Astrocyte (in vitro differentiated cells and primary cell): ENCODE results near the gene PANX2. TPM values are rescaled to one million over a fixed set of nuclear protein-coding genes. Genes with fewer than 3 reads are reported as not detected.
"Not testable (repeated sequence)": the region's sequence is repeated elsewhere in the genome, so short reads cannot be mapped to it uniquely, and the experiment has no call there.

Source experiments
- DNase-seq: peaks from one replicate; pipeline ENCODE4 v3.0.0-alpha.2; 2010; ENCODE audit warnings: low read depth
- FAIRE-seq: peaks from 2 replicates; lab custom pipeline; 2011; peaks lifted over from hg19 to GRCh38; lab: Jason Lieb, UNC
- H2AFZ ChIP-seq: 2 replicates; pipeline ENCODE4 v1.6.0; 2012; ENCODE audit warnings: low read depth, low read length, inconsistent platforms
- H3K27ac ChIP-seq: 2 replicates; pipeline ENCODE4 v1.5.1; 2011; ENCODE audit warnings: low read depth, low read length, inconsistent platforms
- H3K27me3 ChIP-seq: 2 replicates; pipeline ENCODE4 v1.6.0; 2011; ENCODE audit warnings: low read length, inconsistent platforms; ENCODE audit not compliant: insufficient read depth
- H3K36me3 ChIP-seq: 2 replicates; pipeline ENCODE4 v1.5.1; 2011; ENCODE audit warnings: low read length, inconsistent platforms; ENCODE audit not compliant: insufficient read depth
- H3K4me1 ChIP-seq: 2 replicates; pipeline ENCODE4 v1.5.1; 2011; ENCODE audit warnings: low read length, inconsistent platforms; ENCODE audit not compliant: insufficient read depth
- H3K4me2 ChIP-seq: 2 replicates; pipeline ENCODE4 v1.6.0; 2012; ENCODE audit warnings: low read length, inconsistent platforms
- H3K4me3 ChIP-seq: 2 replicates; pipeline ENCODE4 v1.5.1; 2011; ENCODE audit warnings: low read depth, mild to moderate bottlenecking, low read length, inconsistent platforms; ENCODE audit not compliant: insufficient read depth
- H3K79me2 ChIP-seq: 2 replicates; pipeline ENCODE4 v1.6.0; 2012; ENCODE audit warnings: mild to moderate bottlenecking, low read length, inconsistent platforms; ENCODE audit not compliant: insufficient read depth
- H3K9ac ChIP-seq: 2 replicates; pipeline ENCODE4 v1.6.0; 2012; ENCODE audit warnings: mild to moderate bottlenecking, low read length, inconsistent platforms
- H3K9me3 ChIP-seq: 2 replicates; pipeline ENCODE4 v1.5.1; 2012; ENCODE audit warnings: low read depth, mild to moderate bottlenecking, low read length, inconsistent platforms; ENCODE audit not compliant: insufficient read depth
- H4K20me1 ChIP-seq: 2 replicates; pipeline ENCODE4 v1.6.0; 2012; ENCODE audit warnings: low read length, inconsistent platforms; ENCODE audit not compliant: insufficient read depth
- H3K27ac Mint-ChIP-seq: one replicate; pipeline ENCODE4 v1.8.0; 2021; ENCODE audit warnings: mild to moderate bottlenecking, mixed read lengths; ENCODE audit not compliant: unreplicated experiment
- H3K27me3 Mint-ChIP-seq: one replicate; pipeline ENCODE4 v1.8.0; 2021; ENCODE audit warnings: low read depth, mixed read lengths; ENCODE audit not compliant: unreplicated experiment
- H3K36me3 Mint-ChIP-seq: one replicate; pipeline ENCODE4 v1.8.0; 2021; ENCODE audit warnings: low read depth, mixed read lengths; ENCODE audit not compliant: unreplicated experiment
- H3K4me1 Mint-ChIP-seq: one replicate; pipeline ENCODE4 v1.8.0; 2021; ENCODE audit warnings: low read depth, mixed read lengths; ENCODE audit not compliant: unreplicated experiment
- H3K4me3 Mint-ChIP-seq: one replicate; pipeline ENCODE4 v1.8.0; 2021; ENCODE audit warnings: mild to moderate bottlenecking, moderate library complexity, mixed read lengths; ENCODE audit not compliant: unreplicated experiment
- H3K9me3 Mint-ChIP-seq: one replicate; pipeline ENCODE4 v1.8.0; 2021; ENCODE audit warnings: mild to moderate bottlenecking, mixed read lengths; ENCODE audit not compliant: unreplicated experiment
- EZH2 ChIP-seq: IDR thresholded peaks from 2 replicates; pipeline ENCODE4 v1.6.1; 2012; ENCODE audit warnings: mild to moderate bottlenecking, low read length, inconsistent platforms; ENCODE audit not compliant: insufficient read depth
- total RNA-seq: library from RNA; stranded (reverse); gene quantifications from 2 replicates; pipeline ENCODE4 v1.2.1, GENCODE V29; 2021
- TF ChIP-seq, protein P1 (sequence below): IDR thresholded peaks from 2 replicates; pipeline ENCODE4 v1.5.1; 2011; ENCODE audit warnings: low read depth, mild to moderate bottlenecking, inconsistent platforms, low read length, moderate library complexity; ENCODE audit not compliant: insufficient read depth

The PANX2 gene
- total RNA-seq, 1 donor from 2014 or later: 2.3 TPM

GRCh38 chr22:50146439-50147238 lies 23.9 kb upstream of the PANX2 start:
- FAIRE-seq: peak; percentile 9
- H3K4me1 ChIP-seq: peaks cover 8% of the 10 kb centered on the region

GRCh38 chr22:50147258-50148165 lies 23.0 kb upstream of the PANX2 start:
- not testable (repeated sequence) for H3K27ac ChIP-seq, H3K27me3 ChIP-seq, H3K4me1 ChIP-seq, H3K79me2 ChIP-seq, H3K4me2 ChIP-seq, H3K27ac Mint-ChIP-seq, H3K36me3 Mint-ChIP-seq, FAIRE-seq, H2AFZ ChIP-seq, H3K9me3 ChIP-seq, H3K4me3 ChIP-seq, DNase-seq, H3K4me1 Mint-ChIP-seq, H4K20me1 ChIP-seq, H3K4me3 Mint-ChIP-seq, H3K9me3 Mint-ChIP-seq, H3K36me3 ChIP-seq, H3K9ac ChIP-seq
- peaks cover 16% of the 10 kb centered on the region for H3K27me3 Mint-ChIP-seq

More at GRCh38 chr22:50146439-50147238, 23.9 kb upstream of the PANX2 start:
- Histone ChIP-seq H3K27ac (no peak overlapping the region), H3K4me2 (no peak overlapping the region), H4K20me1 (peaks cover 2% of the 10 kb centered on the region), H2AFZ (no peak overlapping the region), H3K36me3 (no peaks in the 10 kb centered on the region), H3K4me3 (no peak overlapping the region), H3K9me3 (no peaks in the 10 kb centered on the region), H3K27me3 (no peaks in the 10 kb centered on the region), H3K79me2 (no peaks in the 10 kb centered on the region), H3K9ac (no peak overlapping the region)
- no peaks in the 10 kb centered on the region for H3K9me3 Mint-ChIP-seq
- no peaks in the 10 kb centered on the region for H3K36me3 Mint-ChIP-seq
- H3K27ac Mint-ChIP-seq: no peak overlapping the region
- DNase-seq: peak; percentile 41
- peaks cover 15% of the 10 kb centered on the region for H3K27me3 Mint-ChIP-seq
- peaks cover 9% of the 10 kb centered on the region for H3K4me1 Mint-ChIP-seq
- H3K4me3 Mint-ChIP-seq: no peak overlapping the region
- TF ChIP-seq EZH2: no peak
- TF ChIP-seq, protein P1, sequence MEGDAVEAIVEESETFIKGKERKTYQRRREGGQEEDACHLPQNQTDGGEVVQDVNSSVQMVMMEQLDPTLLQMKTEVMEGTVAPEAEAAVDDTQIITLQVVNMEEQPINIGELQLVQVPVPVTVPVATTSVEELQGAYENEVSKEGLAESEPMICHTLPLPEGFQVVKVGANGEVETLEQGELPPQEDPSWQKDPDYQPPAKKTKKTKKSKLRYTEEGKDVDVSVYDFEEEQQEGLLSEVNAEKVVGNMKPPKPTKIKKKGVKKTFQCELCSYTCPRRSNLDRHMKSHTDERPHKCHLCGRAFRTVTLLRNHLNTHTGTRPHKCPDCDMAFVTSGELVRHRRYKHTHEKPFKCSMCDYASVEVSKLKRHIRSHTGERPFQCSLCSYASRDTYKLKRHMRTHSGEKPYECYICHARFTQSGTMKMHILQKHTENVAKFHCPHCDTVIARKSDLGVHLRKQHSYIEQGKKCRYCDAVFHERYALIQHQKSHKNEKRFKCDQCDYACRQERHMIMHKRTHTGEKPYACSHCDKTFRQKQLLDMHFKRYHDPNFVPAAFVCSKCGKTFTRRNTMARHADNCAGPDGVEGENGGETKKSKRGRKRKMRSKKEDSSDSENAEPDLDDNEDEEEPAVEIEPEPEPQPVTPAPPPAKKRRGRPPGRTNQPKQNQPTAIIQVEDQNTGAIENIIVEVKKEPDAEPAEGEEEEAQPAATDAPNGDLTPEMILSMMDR: peak; percentile 82

- Mint-ChIP-seq H3K4me1 (peaks cover 9% of the 10 kb centered on the region), H3K4me3 (no peak overlapping the region), H3K36me3 (no peaks in the 10 kb centered on the region), H3K27ac (no peak overlapping the region), H3K27me3 (peaks cover 17% of the 10 kb centered on the region), H3K9me3 (no peaks in the 10 kb centered on the region)
- Histone ChIP-seq H4K20me1 (peaks cover 2% of the 10 kb centered on the region), H2AFZ (no peak overlapping the region), H3K27me3 (no peaks in the 10 kb centered on the region), H3K27ac (no peak overlapping the region), H3K9ac (no peak overlapping the region), H3K9me3 (no peaks in the 10 kb centered on the region), H3K4me2 (no peak overlapping the region), H3K79me2 (no peaks in the 10 kb centered on the region), H3K36me3 (no peaks in the 10 kb centered on the region), H3K4me1 (peaks cover 8% of the 10 kb centered on the region), H3K4me3 (no peak overlapping the region)
- no peak for DNase-seq
- no peak for TF ChIP-seq EZH2
- TF ChIP-seq, protein P1: no peak
- no peak for FAIRE-seq
Measured at GRCh38 chr22:50148166-50148500, 22.4 kb upstream of the PANX2 start.
